ENCODE measurements around the gene SLC38A10. TPM values are rescaled to one million over a fixed set of nuclear protein-coding genes. Genes with fewer than 3 reads are reported as not detected.

Gene SLC38A10
- total RNA-seq, 2 experiments from 2014 or later, result 56.0 to 147 TPM

DNA sequence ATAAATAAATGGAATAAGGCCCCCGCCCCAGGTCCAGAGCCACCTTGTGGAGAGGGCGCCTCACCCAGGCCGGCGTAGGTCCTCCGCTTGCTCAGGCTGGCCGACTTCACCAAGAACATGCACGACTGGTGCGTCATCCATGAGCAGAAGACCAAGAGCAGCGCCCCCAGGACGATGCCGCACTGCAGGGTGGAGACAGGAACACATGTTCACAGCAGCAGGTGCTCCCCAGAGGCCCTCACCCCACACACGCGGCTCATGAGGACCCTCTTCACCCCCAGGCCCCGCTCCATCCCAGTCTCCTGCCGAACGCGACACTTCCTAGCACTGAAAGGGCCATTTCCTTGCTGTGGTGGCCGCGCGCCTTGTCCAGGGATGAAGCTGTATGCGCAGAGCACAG lies 5.5 kb downstream of the SLC38A10 start:
- CTCF ChIA-PET (ENCODE audit: unreplicated experiment), result no interaction called here
- peaks cover 16% of the 10 kb centered on the region for H3K4me1 ChIP-seq (ENCODE audit: insufficient read depth, low read length, poor library complexity, severe bottlenecking)
- POLR2A ChIA-PET, result no interaction called here

GRCh38 chr17:81288715-81289114 lies 6.4 kb downstream of the SLC38A10 start:
- H3K79me2 ChIP-seq (ENCODE audit: insufficient read depth, low read depth, low read length), result peaks cover 16% of the 10 kb centered on the region
- peaks cover 9% of the 10 kb centered on the region for H3K4me1 ChIP-seq (ENCODE audit: insufficient read depth, low read length, poor library complexity, severe bottlenecking)
- ChIA-PET POLR2A (no interaction called here), CTCF (ENCODE audit: unreplicated experiment) (no interaction called here)
- H3K4me2 ChIP-seq (ENCODE audit: low read length), result no peak overlapping the region
- 0 out of 2 replicates have a peak, but pooled peaks cover 3% of the 10 kb centered on the region for H4K20me1 ChIP-seq (ENCODE audit: insufficient read depth, low read length)
- H3K9me3 ChIP-seq (ENCODE audit: low read length), result no peaks in the 10 kb centered on the region
- no peak overlapping the region for H3K4me3 ChIP-seq (ENCODE audit: low read depth, low read length, poor library complexity, severe bottlenecking)
- intact Hi-C loops (cut with micrococcal nuclease; ENCODE audit: unreplicated experiment), result no loop called here
- TF ChIP-seq, protein P1, sequence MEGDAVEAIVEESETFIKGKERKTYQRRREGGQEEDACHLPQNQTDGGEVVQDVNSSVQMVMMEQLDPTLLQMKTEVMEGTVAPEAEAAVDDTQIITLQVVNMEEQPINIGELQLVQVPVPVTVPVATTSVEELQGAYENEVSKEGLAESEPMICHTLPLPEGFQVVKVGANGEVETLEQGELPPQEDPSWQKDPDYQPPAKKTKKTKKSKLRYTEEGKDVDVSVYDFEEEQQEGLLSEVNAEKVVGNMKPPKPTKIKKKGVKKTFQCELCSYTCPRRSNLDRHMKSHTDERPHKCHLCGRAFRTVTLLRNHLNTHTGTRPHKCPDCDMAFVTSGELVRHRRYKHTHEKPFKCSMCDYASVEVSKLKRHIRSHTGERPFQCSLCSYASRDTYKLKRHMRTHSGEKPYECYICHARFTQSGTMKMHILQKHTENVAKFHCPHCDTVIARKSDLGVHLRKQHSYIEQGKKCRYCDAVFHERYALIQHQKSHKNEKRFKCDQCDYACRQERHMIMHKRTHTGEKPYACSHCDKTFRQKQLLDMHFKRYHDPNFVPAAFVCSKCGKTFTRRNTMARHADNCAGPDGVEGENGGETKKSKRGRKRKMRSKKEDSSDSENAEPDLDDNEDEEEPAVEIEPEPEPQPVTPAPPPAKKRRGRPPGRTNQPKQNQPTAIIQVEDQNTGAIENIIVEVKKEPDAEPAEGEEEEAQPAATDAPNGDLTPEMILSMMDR (conservative IDR thresholded peaks at IDR 0.05; ENCODE audit: low read length), result no peak
- no peak for DNase-seq (ENCODE audit: low spot score)
- BruUV-seq (replicated peaks), result no TSS peak
- peaks cover 32% of the 10 kb centered on the region for H3K36me3 ChIP-seq (ENCODE audit: insufficient read depth, low read length)
- no peaks in the 10 kb centered on the region for H3K9me2 ChIP-seq (ENCODE audit: insufficient read depth, low read length)
- H2AFZ ChIP-seq (ENCODE audit: low read length), result no peak overlapping the region
- H3K27ac ChIP-seq (ENCODE audit: low read depth, low read length, poor library complexity, severe bottlenecking), result no peak overlapping the region

More for the DNA sequence above, 5.5 kb downstream of the SLC38A10 start:
- no peak overlapping the region for H3K4me3 ChIP-seq (ENCODE audit: low read depth, low read length, poor library complexity, severe bottlenecking)
- TF ChIP-seq, protein P1 (conservative IDR thresholded peaks at IDR 0.05; ENCODE audit: low read length), result no peak; the same call in 1 of the 2 replicates
- no peak for TF ChIP-seq EZH2phosphoT487 (IDR thresholded peaks at IDR 0.05; ENCODE audit: borderline replicate concordance, low read depth, low read length)
- no peaks in the 10 kb centered on the region for H3K9me3 ChIP-seq (ENCODE audit: low read length)
- BruUV-seq (replicated peaks), result no TSS peak
- H3K9me2 ChIP-seq (ENCODE audit: insufficient read depth, low read length), result no peaks in the 10 kb centered on the region
- no peak overlapping the region for H2AFZ ChIP-seq (ENCODE audit: low read length)
- no peak overlapping the region for H3K4me2 ChIP-seq (ENCODE audit: low read length)
- DNase-seq (ENCODE audit: low spot score), result no peak
- 0 out of 2 replicates have a peak, but pooled peaks cover 3% of the 10 kb centered on the region for H4K20me1 ChIP-seq (ENCODE audit: insufficient read depth, low read length)
- H3K27ac ChIP-seq (ENCODE audit: low read depth, low read length, poor library complexity, severe bottlenecking), result no peak overlapping the region
- H3K79me2 ChIP-seq (ENCODE audit: insufficient read depth, low read depth, low read length), result peaks cover 25% of the 10 kb centered on the region
- H3K36me3 ChIP-seq (ENCODE audit: insufficient read depth, low read length), result peaks cover 27% of the 10 kb centered on the region
- intact Hi-C loops (cut with micrococcal nuclease; ENCODE audit: unreplicated experiment), result no loop called here

- Histone ChIP-seq H3K79me2 (ENCODE audit: insufficient read depth, low read depth, low read length) (peaks cover 16% of the 10 kb centered on the region), H3K4me2 (ENCODE audit: low read length) (no peak overlapping the region), H3K27ac (ENCODE audit: low read depth, low read length, poor library complexity, severe bottlenecking) (no peak overlapping the region), H3K4me1 (ENCODE audit: insufficient read depth, low read length, poor library complexity, severe bottlenecking) (peaks cover 4% of the 10 kb centered on the region), H3K4me3 (ENCODE audit: low read depth, low read length, poor library complexity, severe bottlenecking) (no peak overlapping the region), H3K9me2 (ENCODE audit: insufficient read depth, low read length) (no peaks in the 10 kb centered on the region), H2AFZ (ENCODE audit: low read length) (no peak overlapping the region), H3K36me3 (ENCODE audit: insufficient read depth, low read length) (peaks cover 32% of the 10 kb centered on the region), H4K20me1 (ENCODE audit: insufficient read depth, low read length) (0 out of 2 replicates have a peak, but pooled peaks cover 3% of the 10 kb centered on the region), H3K9me3 (ENCODE audit: low read length) (no peaks in the 10 kb centered on the region)
- ChIA-PET CTCF (ENCODE audit: unreplicated experiment) (no interaction called here), POLR2A (no interaction called here)
- intact Hi-C loops (cut with micrococcal nuclease; ENCODE audit: unreplicated experiment), result no loop called here
- no peak for DNase-seq (ENCODE audit: low spot score)
- BruUV-seq (replicated peaks), result no TSS peak
- no peak for TF ChIP-seq EZH2phosphoT487 (IDR thresholded peaks at IDR 0.05; ENCODE audit: borderline replicate concordance, low read depth, low read length)
- TF ChIP-seq, protein P1 (conservative IDR thresholded peaks at IDR 0.05; ENCODE audit: low read length), result no peak
These were observed 7.2 kb downstream of the SLC38A10 start for GRCh38 chr17:81287741-81288430.

Data from OCI-LY7 (cell line).